ENCODE measurements around the gene JUNB. TPM values are rescaled to one million over a fixed set of nuclear protein-coding genes. Genes with fewer than 3 reads are reported as not detected.
A peak's percentile ranks its signal among the peaks of the same experiment; 100 is the strongest.

JUNB gene
- total and polyA plus RNA-seq, 2 of the 13 experiments (the other 11 are each of a cell fraction or from before 2014, with no cell fraction given): 7.7 to 8.2 TPM

GRCh38 chr19:12792051-12792852 lies 966 bp downstream of the JUNB start (continued):
- TF ChIP-seq ZNF687 (CRISPR knock-in tag; IDR thresholded peaks at IDR 0.05): peak; percentile 94
- TF ChIP-seq EZH2 (conservative IDR thresholded peaks at IDR 0.05; ENCODE audit: low read depth, low read length): no peak
- no peak for TF ChIP-seq TBL1XR1 (IDR thresholded peaks at IDR 0.05; ENCODE audit: borderline replicate concordance, low read length, partially characterized antibody)
- TF ChIP-seq RFX1 (IDR thresholded peaks at IDR 0.05): no peak
- no peak for TF ChIP-seq ZNF557 (CRISPR knock-in tag; IDR thresholded peaks at IDR 0.05)
- no peak for TF ChIP-seq FOSL1 (CRISPR knock-in tag; IDR thresholded peaks at IDR 0.05; ENCODE audit: borderline replicate concordance)
- peak; percentile 42; the same call in 1 of the 2 replicates for TF ChIP-seq HNF4A (CRISPR knock-in tag; IDR thresholded peaks at IDR 0.05)
- TF ChIP-seq ZFYVE20 (CRISPR knock-in tag; IDR thresholded peaks at IDR 0.05; ENCODE audit: borderline replicate concordance, low read depth): no peak
- no peak for TF ChIP-seq CEBPG (CRISPR knock-in tag; IDR thresholded peaks at IDR 0.05)
- 0 out of 2 replicates have a peak, but pooled peaks have one; percentile 62 for TF ChIP-seq IRX3 (CRISPR knock-in tag; IDR thresholded peaks at IDR 0.05; ENCODE audit: borderline replicate concordance, low read depth)
- TF ChIP-seq ZNF275 (CRISPR knock-in tag; IDR thresholded peaks at IDR 0.05; ENCODE audit: borderline replicate concordance): no peak
- peak; percentile 20; the same call in 1 of the 2 replicates for TF ChIP-seq ESRRA (CRISPR knock-in tag; IDR thresholded peaks at IDR 0.05; ENCODE audit: low read depth)
- no peak for TF ChIP-seq ZUFSP (CRISPR knock-in tag; IDR thresholded peaks at IDR 0.05; ENCODE audit: borderline replicate concordance)
- TF ChIP-seq ZNF713 (CRISPR knock-in tag; IDR thresholded peaks at IDR 0.05): no peak
- no peak; the same call in 1 of the 2 replicates for TF ChIP-seq ZNF33B (CRISPR knock-in tag; IDR thresholded peaks at IDR 0.05)
- no peak; the same call in 1 of the 2 replicates for TF ChIP-seq SOX5 (CRISPR knock-in tag; IDR thresholded peaks at IDR 0.05; ENCODE audit: borderline replicate concordance)
- TF ChIP-seq ZNF672 (CRISPR knock-in tag; IDR thresholded peaks at IDR 0.05): no peak
- TF ChIP-seq NFE2L1 (CRISPR knock-in tag; IDR thresholded peaks at IDR 0.05; ENCODE audit: borderline replicate concordance): no peak
- no peak for TF ChIP-seq PRDM4 (CRISPR knock-in tag; IDR thresholded peaks at IDR 0.05; ENCODE audit: borderline replicate concordance)
- no peak for TF ChIP-seq ZNF33A (CRISPR knock-in tag; IDR thresholded peaks at IDR 0.05; ENCODE audit: borderline replicate concordance)

All from HepG2 (cell line).